Inflammatory macrophage treated with lipopolysaccharide for 4 hours (primary cell): ENCODE data around the gene LFNG.

ENCODE experiments used
- DNase-seq: peaks from one replicate; pipeline ENCODE4 v3.0.0-alpha.2; 2020

Gene LFNG

DNA sequence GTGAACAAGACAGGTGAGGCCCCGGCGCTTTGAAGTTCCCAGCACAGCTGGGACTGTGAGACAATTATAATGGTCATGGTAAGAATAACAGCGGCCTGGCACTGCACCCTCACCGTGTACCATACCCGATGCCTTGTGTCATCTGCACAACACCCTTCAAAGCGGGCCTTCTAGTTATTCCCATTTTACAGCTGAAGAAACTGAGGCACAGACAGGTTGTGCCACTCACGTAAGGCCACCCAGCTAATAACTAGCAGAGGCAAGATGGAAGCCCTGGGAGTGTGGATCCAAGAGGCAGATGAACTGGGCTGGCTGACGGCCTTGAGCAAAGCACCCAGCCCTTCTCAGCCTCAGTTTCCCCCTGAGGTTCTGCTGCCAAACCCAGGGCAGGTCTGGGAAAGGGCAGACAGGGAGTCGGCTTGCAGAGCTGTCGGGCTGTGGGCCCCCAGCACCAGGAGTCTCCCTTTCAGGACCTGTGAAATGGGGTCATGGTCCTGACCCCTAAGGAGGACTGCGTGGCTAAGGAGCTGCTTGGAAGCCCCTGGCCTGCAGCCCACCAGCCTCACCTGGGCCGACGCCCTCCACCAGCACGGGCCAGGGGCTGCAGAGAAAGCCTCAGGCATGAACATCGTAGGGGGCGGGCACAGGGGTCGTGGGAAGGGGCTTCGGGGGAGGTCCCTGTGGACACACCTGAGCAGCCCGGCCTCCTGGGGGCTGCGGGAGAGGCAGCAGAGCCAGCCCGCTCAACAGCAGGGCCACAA is 15.3 kb upstream of the LFNG start:
- DNase-seq, result no peak

GRCh38 chr7:2504889-2505375 is 14.6 kb upstream of the LFNG start:
- no peak for DNase-seq

GRCh38 chr7:2505401-2505800 is 14.2 kb upstream of the LFNG start:
- no peak for DNase-seq

- DNase-seq, result no peak
Measured at GRCh38 chr7:2507208-2507916, 12.2 kb upstream of the LFNG start.

- DNase-seq, result no peak
Measured at GRCh38 chr7:2507917-2508306, 11.7 kb upstream of the LFNG start.

- peak; percentile 57 for DNase-seq
Measured at GRCh38 chr7:2508327-2509215, 11.0 kb upstream of the LFNG start.

DNA sequence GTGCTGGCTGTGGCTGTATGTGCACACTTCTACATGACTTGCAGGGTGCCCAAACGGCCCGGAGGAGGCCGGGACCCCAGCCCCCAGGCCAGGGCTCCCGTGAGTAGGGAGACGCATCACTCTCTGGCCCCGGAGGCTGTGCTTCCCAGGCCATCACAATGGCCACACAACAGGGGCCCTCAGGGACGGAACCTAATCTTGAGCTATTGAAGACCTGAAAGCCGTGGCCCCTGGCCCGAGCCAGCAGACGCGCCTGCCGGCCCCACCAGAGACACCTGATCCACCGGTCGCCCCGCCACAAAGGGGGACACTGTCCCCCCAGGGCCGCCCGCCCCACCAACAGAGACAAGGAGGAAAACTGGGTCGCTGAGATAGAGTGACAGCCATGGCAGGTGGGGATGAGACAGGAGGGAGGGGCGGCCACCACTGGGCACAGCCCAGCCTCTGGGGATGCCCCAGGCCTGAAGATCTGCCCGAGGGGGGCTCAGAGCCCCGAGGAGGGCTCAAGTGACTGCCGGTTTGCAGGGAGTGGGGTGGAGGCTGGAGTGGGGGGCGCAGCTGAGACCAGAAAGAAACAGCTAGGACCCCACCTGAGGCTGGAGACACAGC is 10.2 kb upstream of the LFNG start:
- DNase-seq, result no peak

GRCh38 chr7:2510130-2510776 is 9.3 kb upstream of the LFNG start:
- DNase-seq, result no peak

GRCh38 chr7:2510909-2511768 is 8.4 kb upstream of the LFNG start:
- DNase-seq, result peak; percentile 55

DNA sequence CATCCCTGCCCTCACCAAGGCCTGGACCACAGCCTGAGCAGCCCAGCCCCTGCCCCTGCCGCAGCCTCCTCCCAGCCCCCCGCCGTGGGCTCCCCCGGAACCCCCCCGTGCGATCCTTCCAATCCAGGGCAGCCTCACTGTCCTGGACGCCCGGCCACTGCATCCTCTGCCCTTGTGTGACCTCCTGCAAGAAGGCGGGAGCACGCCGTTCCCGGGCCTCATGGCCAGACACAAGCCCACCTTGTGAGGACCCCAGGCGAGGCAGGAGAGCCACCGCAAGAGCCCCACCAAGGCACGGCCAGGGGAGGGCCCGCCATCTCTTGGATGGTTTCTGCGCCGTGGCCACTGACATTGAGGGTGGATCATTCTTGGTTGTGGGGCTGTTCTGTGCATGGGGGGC is 7.8 kb upstream of the LFNG start:
- DNase-seq, result no peak

- no peak for DNase-seq
Measured at GRCh38 chr7:2512179-2512661, 7.4 kb upstream of the LFNG start.

GRCh38 chr7:2512713-2513112 is 6.9 kb upstream of the LFNG start:
- no peak for DNase-seq

GRCh38 chr7:2513702-2514101 is 5.9 kb upstream of the LFNG start:
- no peak for DNase-seq

DNA sequence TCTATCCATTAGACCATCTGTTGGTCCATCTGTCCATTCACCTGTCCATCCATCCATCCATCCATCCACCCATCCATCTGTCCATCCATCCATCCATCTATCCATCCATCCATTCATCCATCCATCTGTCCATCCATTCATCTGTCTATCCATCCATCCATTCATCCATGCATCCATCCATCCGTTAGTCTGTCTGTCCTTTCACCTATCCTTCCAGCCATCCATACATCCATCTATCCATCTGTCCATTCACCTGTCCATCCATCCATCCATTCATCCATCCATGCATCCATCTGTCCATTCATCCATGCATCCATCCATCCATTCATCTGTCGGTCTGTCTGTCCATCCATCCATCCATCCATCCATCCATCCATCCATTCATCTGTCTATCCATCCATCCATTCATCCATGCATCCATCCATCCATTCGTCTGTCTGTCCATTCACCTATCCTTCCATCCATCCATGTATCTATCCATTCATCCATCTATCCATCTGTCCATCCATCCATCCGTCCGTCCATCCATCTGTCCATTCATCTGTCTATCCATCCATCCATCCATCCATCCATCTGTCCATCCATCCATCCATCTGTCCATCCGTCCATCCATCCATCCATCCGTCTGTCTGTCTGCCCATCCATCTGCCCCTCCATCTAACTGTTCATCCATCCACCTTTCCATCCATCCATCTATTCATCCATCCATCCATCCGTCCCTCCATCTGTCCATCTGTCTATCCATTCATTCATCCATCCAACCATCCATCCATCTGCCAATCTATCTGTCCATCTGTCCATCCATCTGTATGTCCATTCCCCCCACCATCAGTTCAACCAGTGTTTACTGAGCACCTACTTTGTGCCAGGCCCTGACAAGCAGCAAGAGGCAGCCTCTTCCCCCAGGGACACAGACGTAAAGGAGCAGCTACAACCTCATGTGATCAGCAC is 4.8 kb upstream of the LFNG start:
- no peak for DNase-seq

DNA sequence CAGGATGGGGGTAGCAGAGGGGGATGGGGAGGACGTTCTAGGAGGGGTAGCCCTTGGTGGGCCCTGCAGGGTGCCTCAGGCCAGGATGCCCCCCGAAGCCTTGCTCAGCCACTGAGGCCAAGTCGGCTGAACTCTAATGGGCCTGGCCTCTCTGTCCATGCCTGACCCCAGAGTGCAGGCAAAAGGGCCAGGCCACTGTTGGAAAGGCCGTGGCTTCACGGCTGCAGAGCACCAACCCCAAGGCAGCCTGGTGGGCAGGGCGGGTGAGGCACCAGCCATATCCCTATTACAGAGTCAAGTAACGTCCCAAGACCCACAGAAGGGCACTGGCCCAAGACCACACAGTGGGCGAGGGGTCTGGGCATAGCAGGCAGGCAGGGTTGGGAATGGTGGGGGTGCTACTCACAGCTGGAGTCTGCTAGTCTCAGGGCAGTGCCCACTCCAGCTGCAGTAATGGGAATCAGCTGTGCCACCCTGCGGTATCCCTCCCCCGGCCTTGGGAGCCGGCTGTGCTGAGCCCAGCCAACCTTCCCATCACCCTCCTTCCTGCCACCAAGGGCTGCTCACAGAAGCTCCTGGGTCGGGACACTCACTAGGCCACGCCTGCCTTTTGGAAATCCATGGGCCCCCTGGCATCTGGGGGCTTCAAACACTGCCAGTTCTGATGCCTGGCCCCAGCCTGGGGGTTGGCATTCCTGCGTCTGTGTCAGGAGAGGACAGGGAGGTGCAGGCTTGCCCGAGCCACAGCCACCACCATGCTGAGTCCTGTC is 4.0 kb upstream of the LFNG start:
- no peak for DNase-seq

DNA sequence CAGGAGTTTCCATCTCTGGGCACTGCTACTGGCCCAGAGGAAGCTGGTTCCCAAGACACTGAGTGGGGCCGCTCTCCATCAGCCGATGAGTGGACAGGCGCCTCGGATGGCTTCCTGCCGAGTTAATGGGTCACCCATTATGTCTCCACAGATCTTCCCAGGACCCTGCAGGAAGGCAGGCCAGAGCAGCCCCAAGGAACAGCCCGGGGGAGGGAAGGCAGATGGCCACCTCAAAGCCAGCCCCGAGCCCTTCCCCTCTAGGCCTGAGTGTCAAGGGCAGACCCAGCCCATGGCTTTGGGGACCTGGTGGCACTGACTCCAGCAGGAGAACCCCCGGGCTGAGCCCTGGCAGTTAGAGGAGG is 3.4 kb upstream of the LFNG start:
- no peak for DNase-seq

GRCh38 chr7:2517026-2517425 is 2.5 kb upstream of the LFNG start:
- DNase-seq, result no peak

DNA sequence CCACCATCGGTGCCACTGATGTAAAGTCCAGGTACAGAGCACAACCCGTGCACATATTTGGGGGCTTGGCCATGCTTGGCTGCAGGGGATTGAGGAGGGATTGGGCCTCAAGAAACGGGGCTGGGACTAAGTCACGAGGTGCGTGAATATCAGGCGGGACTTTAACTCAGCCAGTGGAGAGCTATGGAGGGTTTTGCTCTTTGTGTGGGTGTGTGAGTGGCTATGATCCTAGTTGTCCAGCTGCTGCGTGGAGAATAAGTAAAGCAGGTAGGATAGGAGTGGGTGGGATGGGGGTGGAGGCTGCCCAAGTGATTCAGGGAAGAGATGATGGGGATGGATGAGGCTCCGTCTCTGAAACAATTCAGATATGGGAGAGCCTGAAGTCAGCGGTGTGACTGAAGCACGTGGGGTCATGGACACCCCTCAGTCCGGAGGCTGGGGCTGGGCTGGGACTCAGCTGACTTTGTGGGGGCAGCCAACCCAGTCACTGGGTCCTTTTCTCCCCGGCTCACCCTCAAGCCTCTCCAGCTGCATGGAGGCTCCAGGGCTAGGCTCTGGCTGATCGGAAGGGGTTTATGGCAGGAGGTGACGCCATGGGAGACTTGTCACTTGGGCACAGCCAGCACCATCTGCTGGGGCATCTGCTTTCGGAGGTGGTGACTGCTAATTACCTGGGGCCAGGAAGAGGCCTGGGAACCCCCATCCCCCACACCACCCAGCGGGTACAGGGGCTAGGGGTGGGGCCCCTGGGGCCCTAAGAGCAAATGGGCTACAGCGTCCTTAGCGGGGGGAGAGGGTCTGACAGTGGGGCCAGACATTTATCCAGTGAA is 1.7 kb upstream of the LFNG start:
- DNase-seq, result no peak
